PC-9 (cell line): Measurements from ENCODE around the gene BTG2. TPM values are rescaled to one million over a fixed set of nuclear protein-coding genes. Genes with fewer than 3 reads are reported as not detected.
"Not testable (repeated sequence)": the region's sequence is repeated elsewhere in the genome, so short reads cannot be mapped to it uniquely, and the experiment has no call there.

Experiments used
- BruUV-seq: library from RNA; stranded (reverse); fragments of 400-500 nt; replicated peaks from 2 replicates; lab custom pipeline; 2021; lab: Mats Ljungman, UMichigan
- CTCF ChIA-PET: fragments of 300-600 bp; sonication (Branson Sonifier 250); formaldehyde crosslinking; loops from one replicate; lab custom pipeline; 2022; ENCODE audit warnings: antibody characterized with exemption; lab: Charles Lee
- POLR2A ChIA-PET: fragments of 300-600 bp; sonication (Branson Sonifier 250); formaldehyde crosslinking; loops from one replicate; lab custom pipeline; 2022; ENCODE audit warnings: antibody characterized with exemption; ENCODE audit not compliant: unreplicated experiment; lab: Charles Lee
- DNase-seq, 2 experiments: peaks; one replicate each; pipeline versions ENCODE4 v3.0.0 to v3.0.0-alpha.2; 2015 to 2022; ENCODE audit warnings: mixed read lengths in 1 of 2
- H2AFZ ChIP-seq: fragments of 200-600 bp; sonication (generic); 2 replicates; pipeline ENCODE4 v1.8.1; 2017; ENCODE audit warnings: antibody characterized with exemption
- H3F3A ChIP-seq: fragments of 200-600 bp; sonication (generic); 2 replicates; pipeline ENCODE4 v1.8.1; 2017; ENCODE audit warnings: antibody characterized with exemption, mild to moderate bottlenecking, low read depth; ENCODE audit not compliant: insufficient read depth
- H3K27ac ChIP-seq: fragments of 200-600 bp; sonication (generic); 2 replicates; pipeline ENCODE4 v1.6.1; 2016; ENCODE audit warnings: mixed run types
- H3K27me3 ChIP-seq: fragments of 200-600 bp; sonication (generic); 2 replicates; pipeline ENCODE4 v1.6.1; 2016; ENCODE audit warnings: low read depth, mixed run types; ENCODE audit not compliant: insufficient read depth
- H3K36me3 ChIP-seq: fragments of 200-600 bp; sonication (generic); 2 replicates; pipeline ENCODE4 v1.6.1; 2016; ENCODE audit warnings: low read depth, mixed run types
- H3K4me1 ChIP-seq: fragments of 200-600 bp; sonication (generic); replicated peaks from 2 replicates; pipeline ENCODE4 v1.6.1; 2016; ENCODE audit warnings: mixed run types; ENCODE audit not compliant: insufficient read depth
- H3K4me2 ChIP-seq: fragments of 200-600 bp; sonication (generic); 2 replicates; pipeline ENCODE4 v1.6.1; 2017; ENCODE audit warnings: mixed run types
- H3K4me3 ChIP-seq: fragments of 200-600 bp; sonication (generic); 2 replicates; pipeline ENCODE4 v1.6.1; 2016; ENCODE audit warnings: mixed run types
- H3K79me2 ChIP-seq: fragments of 200-600 bp; sonication (generic); 2 replicates; pipeline ENCODE4 v1.6.1; 2017; ENCODE audit warnings: low read depth, mixed run types
- H3K9me2 ChIP-seq: fragments of 200-600 bp; sonication (generic); 2 replicates; pipeline ENCODE4 v1.8.1; 2017; ENCODE audit warnings: mild to moderate bottlenecking; ENCODE audit not compliant: insufficient read depth
- H3K9me3 ChIP-seq: fragments of 200-600 bp; sonication (generic); 2 replicates; pipeline ENCODE4 v1.8.1; 2016; ENCODE audit warnings: low read depth; ENCODE audit not compliant: insufficient read depth
- H4K20me1 ChIP-seq: fragments of 200-600 bp; sonication (generic); 2 replicates; pipeline ENCODE4 v1.8.1; 2017; ENCODE audit not compliant: insufficient read depth
- EZH2 ChIP-seq: fragments of 200-600 bp; sonication (generic); IDR thresholded peaks from 2 replicates; pipeline ENCODE4 v1.8.0; 2017; ENCODE audit warnings: antibody characterized with exemption, low read depth
- intact Hi-C: fragments of 100-400 bp; cut with micrococcal nuclease; formaldehyde crosslinking; loops from one replicate; pipeline ENCODE4 v1.10.0; 2022; ENCODE audit not compliant: unreplicated experiment
- total RNA-seq: library from RNA; stranded (reverse); gene quantifications from 2 replicates; pipeline ENCODE4 v1.2.3, GENCODE V29; 2021
- TF ChIP-seq, protein P1 (sequence below): fragments of 200-600 bp; sonication (generic); conservative IDR thresholded peaks from 2 replicates; pipeline ENCODE4 v1.6.1; 2017; ENCODE audit warnings: mixed run types, antibody characterized with exemption, mild to moderate bottlenecking, moderate library complexity

The BTG2 gene
- total RNA-seq, 1 experiment from 2014 or later: 11.1 TPM

DNA sequence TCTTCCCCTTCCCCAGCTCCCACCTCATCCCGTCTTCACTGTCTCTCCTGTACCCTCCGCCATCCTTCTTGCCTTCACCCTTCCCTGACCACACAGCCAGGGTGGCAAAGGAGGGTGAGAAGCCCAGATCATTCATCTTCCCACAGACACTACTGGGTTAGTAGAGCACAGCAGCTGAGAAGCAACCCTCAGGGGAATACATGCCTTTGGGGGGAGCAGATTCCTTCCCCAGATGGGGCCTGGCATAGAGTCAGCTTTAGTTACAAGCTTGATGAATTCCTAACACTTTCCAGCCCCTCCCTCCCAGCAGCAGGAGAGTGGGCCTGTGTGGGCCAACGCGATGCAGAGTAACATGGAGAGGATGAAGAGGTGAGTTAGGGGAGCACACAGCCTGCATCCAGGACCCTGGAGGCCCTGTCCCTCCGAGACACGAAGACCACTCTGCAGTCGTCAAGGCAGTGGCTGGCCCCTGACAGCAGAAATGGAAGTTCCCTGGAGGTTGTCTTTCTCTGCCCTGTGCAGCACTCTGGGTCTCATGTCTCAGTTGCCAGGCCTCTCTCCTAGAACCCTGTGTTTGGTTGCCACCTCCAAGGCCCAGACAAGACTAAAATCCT, 8.8 kb upstream of the BTG2 start:
- ChIA-PET CTCF (no interaction called here), POLR2A (no interaction called here)
- Histone ChIP-seq H3K9me3 (no peaks in the 10 kb centered on the region), H3K9me2 (no peaks in the 10 kb centered on the region), H3K4me3 (no peak overlapping the region), H3K79me2 (no peaks in the 10 kb centered on the region), H3K4me2 (no peak overlapping the region), H3K36me3 (no peaks in the 10 kb centered on the region), H3F3A (no peaks in the 10 kb centered on the region), H3K27ac (no peak overlapping the region), H2AFZ (no peak overlapping the region), H4K20me1 (no peaks in the 10 kb centered on the region), H3K27me3 (peaks cover 18% of the 10 kb centered on the region), H3K4me1 (no peaks in the 10 kb centered on the region)
- TF ChIP-seq, protein P1, sequence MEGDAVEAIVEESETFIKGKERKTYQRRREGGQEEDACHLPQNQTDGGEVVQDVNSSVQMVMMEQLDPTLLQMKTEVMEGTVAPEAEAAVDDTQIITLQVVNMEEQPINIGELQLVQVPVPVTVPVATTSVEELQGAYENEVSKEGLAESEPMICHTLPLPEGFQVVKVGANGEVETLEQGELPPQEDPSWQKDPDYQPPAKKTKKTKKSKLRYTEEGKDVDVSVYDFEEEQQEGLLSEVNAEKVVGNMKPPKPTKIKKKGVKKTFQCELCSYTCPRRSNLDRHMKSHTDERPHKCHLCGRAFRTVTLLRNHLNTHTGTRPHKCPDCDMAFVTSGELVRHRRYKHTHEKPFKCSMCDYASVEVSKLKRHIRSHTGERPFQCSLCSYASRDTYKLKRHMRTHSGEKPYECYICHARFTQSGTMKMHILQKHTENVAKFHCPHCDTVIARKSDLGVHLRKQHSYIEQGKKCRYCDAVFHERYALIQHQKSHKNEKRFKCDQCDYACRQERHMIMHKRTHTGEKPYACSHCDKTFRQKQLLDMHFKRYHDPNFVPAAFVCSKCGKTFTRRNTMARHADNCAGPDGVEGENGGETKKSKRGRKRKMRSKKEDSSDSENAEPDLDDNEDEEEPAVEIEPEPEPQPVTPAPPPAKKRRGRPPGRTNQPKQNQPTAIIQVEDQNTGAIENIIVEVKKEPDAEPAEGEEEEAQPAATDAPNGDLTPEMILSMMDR: no peak
- no peak for TF ChIP-seq EZH2
- BruUV-seq: no TSS peak
- intact Hi-C loops: no loop called here
- no peak for DNase-seq

DNA sequence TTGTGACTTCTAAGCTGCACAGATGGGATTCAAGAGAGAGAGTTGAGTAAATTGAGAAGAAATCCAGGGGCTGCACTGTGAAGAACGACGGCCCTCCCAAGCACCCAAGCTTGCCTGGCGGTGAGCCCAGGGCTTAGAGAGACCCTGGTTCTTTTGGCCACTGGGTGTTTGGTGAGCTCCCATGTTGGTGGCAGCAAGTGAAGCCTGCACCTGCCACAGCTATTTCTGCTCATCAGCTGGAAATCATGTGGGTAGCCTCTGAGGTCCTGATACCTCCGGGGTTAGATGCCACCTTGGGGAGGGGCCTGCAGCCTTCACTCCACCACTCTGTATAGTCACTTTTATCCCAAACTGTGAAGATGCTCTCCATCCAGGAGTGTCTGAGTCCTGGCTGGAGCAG, 6.2 kb upstream of the BTG2 start:
- Histone ChIP-seq H3K27me3 (peaks cover 12% of the 10 kb centered on the region), H3K36me3 (no peaks in the 10 kb centered on the region), H3K79me2 (no peaks in the 10 kb centered on the region), H3K4me3 (no peak overlapping the region), H3F3A (no peaks in the 10 kb centered on the region), H3K9me3 (no peaks in the 10 kb centered on the region), H3K4me2 (no peak overlapping the region), H4K20me1 (no peaks in the 10 kb centered on the region), H3K4me1 (no peaks in the 10 kb centered on the region), H2AFZ (no peak overlapping the region), H3K9me2 (no peaks in the 10 kb centered on the region), H3K27ac (no peak overlapping the region)
- no peak for DNase-seq
- no TSS peak for BruUV-seq
- intact Hi-C loops: no loop called here
- POLR2A ChIA-PET: no interaction called here
- no peak for TF ChIP-seq EZH2
- TF ChIP-seq, protein P1: no peak
- CTCF ChIA-PET: interaction anchor here (0.6 kb wide), 1 partner anchor 328 kb away, joined by 5 read pairs; no protein-coding TSS in a partner anchor

GRCh38 chr1:203299719-203300429, 5.4 kb upstream of the BTG2 start:
- H3K36me3 ChIP-seq, BruUV-seq, H2AFZ ChIP-seq, CTCF ChIA-PET, H3K9me3 ChIP-seq, H3K4me3 ChIP-seq, H3K9me2 ChIP-seq, DNase-seq, H3K79me2 ChIP-seq, H3K4me2 ChIP-seq, H3K4me1 ChIP-seq, H3K27ac ChIP-seq, intact Hi-C loops, POLR2A ChIA-PET, H4K20me1 ChIP-seq, H3F3A ChIP-seq: not testable (repeated sequence)
- H3K27me3 ChIP-seq: peaks cover 12% of the 10 kb centered on the region
